ENCODE results near the gene MYH9.
A peak's percentile ranks its signal among the peaks of the same experiment; 100 is the strongest.

MYH9 gene

GRCh38 chr22:36344106-36344827 lies 43.5 kb downstream of the MYH9 start:
- no peak for DNase-seq

- DNase-seq, result no peak
These were observed 44.1 kb downstream of the MYH9 start for GRCh38 chr22:36343720-36344105.

- DNase-seq, result no peak
These were observed 44.6 kb downstream of the MYH9 start for GRCh38 chr22:36343070-36343719.

DNA sequence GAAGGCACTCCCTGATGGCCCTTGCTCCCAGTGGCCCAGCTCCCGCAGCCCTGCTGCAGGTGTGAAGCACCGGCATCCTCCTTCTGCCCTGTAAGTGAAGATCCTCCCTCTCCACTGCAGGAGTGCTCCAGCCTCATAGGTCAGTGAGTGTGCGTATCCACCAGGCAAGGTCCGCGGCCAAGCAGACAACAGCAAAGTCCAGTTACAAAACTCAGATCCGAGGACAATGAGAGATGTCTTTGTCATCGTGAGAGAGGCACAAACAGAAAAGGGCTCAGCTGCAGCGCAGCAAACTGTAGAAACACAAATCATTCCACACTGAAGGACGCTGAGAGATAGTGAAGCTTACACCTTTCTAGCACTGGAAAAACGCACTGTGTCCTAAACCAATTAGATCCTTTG lies 46.1 kb downstream of the MYH9 start:
- DNase-seq, result no peak

- DNase-seq, result no peak
These were observed 47.1 kb downstream of the MYH9 start for GRCh38 chr22:36340621-36341020.

DNA sequence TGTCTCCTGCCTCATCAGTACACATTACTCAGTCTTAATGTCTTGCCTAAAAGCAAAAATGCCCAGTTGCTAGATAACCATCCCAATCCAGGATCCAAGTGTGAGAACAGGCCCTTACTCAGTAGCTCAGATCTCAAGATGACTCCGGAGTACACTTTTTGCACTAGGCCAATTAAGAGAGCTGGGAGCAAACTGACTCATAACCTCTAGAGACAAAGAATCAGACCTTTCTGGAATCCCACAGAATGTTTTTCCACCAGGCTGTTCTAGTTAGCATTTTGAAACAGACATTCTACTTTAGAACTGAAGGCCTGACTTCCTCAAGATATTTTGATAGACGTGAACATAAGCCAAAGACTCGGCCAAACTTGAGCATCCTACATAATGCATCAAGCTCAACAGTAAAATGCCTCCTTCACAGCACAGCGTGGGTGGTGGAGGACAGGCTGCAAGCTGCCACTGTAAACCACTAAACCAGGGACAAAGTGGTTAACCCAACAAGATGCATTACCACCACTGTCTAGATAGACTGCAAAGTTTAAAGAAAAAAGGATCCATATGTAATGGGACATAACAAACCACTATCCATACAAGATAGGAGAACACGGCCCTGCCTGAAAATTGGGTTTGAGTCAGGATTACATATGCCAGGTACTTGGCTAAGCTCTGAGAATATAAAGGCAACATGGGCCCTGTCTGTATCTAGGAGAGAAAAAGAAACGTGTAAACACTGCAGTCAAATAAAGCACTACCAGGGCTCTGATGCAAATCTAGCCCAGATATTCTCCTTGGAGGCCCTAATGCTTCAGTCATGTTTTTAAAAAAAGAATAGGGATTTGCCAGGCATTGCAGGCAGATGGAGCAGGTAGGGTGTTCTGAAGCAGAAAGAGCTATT lies 48.3 kb downstream of the MYH9 start:
- no peak for DNase-seq

GRCh38 chr22:36337365-36338130 lies 50.2 kb downstream of the MYH9 start:
- no peak for DNase-seq

GRCh38 chr22:36336246-36337182 lies 51.3 kb downstream of the MYH9 start:
- no peak for DNase-seq

- no peak for DNase-seq
These were observed 52.1 kb downstream of the MYH9 start for GRCh38 chr22:36335621-36336020.

GRCh38 chr22:36334821-36335603 lies 52.8 kb downstream of the MYH9 start:
- peak; percentile 62 for DNase-seq

DNA sequence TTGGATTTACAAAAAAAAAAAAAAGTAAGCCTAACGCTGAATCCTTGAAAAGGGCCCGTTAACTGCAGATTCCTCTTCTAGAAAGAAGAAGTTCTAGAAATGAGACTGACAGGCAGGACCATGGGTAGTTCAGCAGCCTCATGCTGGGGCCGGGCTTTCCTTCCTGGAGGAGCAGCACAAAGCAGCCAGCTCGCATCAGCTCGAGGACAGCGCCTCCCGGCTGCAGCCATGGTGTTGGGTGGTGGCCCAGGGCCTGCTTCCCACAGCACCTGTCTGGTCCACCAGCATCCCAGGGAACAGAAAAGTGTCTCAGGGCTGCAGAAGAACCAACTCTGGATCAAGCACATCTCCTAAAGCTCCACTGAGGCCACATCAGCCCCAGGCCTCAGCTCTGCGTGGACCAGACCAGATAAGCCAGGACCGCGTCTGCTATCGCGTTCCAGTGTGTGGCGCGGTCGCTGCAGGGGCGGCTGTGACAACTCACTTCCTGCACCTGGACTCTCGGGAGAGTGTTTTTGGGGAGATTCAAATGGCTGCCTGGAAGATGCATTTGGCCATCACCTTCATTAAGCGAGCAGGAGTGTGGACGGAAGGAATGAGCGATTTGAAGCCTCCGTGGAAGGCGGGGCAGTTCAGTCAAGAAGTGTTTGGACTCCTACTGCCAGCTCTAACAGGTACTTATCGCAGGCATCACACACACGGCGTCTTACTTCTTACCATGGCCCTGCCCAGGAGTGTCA lies 53.5 kb downstream of the MYH9 start:
- peak; percentile 54 for DNase-seq

- peak; percentile 21 for DNase-seq
These were observed 54.1 kb downstream of the MYH9 start for GRCh38 chr22:36333644-36334043.

DNA sequence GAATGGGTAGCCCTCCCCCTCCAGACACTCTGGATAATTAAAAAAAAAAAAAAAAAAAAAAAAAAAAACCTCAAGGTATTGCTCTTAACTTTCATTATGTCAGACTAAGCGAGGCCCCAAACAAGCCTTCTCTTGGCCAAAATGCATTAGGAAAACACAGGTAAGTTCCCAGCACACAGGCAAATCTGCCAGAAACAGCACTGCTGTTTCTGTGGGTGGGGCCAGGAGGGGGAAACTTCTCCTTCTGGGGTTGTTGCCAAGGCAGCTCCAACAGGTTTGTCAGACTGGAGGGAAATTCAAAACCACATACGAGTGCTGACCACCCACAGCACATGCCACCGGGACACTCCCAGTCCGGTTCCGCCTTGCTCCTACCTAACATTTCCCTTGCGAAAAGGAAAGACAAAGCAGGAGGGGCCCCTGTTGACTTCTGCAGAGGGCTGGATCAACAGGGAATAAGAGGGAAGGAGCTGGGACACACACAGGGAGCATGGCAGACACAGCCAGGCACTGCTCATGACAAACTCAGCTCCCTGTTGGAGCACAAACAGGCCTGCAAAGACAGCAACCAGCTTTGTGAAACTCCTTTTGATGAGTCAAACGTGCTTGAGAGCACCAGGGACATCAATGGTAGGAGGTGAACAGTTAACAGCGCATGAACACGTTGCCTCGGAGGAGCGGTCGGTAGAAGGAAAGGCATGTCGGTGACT lies 55.0 kb downstream of the MYH9 start:
- DNase-seq, result peak; percentile 65

GRCh38 chr22:36331912-36332622 lies 55.7 kb downstream of the MYH9 start:
- peak; percentile 65 for DNase-seq

- DNase-seq, result peak; percentile 77
These were observed 56.4 kb downstream of the MYH9 start for GRCh38 chr22:36331306-36331911.

GRCh38 chr22:36330655-36331305 lies 57.0 kb downstream of the MYH9 start:
- peak; percentile 54 for DNase-seq

- DNase-seq, result peak; percentile 18
These were observed 57.6 kb downstream of the MYH9 start for GRCh38 chr22:36330127-36330526.

All from activated T-cell treated with anti-CD3 and anti-CD28 coated beads, Interleukin-2, amount 50 U/mL, for 1 hour (primary cell).